Stimulated activated CD8-positive, alpha-beta memory T cell treated with anti-CD3 and anti-CD28 coated beads, Interleukin-4, amount 100 ng/mL, for 4 hours (primary cell): ENCODE results near the gene TCEAL9.
"Not testable (repeated sequence)": the region's sequence is repeated elsewhere in the genome, so short reads cannot be mapped to it uniquely, and the experiment has no call there.

ENCODE experiments used
- DNase-seq, 2 donors: peaks; one replicate each; pipeline ENCODE4 v3.0.0-alpha.2; 2020; ENCODE audit warnings: low read depth in 2 of 2, low spot score in 1 of 2

TCEAL9 gene, protein sequence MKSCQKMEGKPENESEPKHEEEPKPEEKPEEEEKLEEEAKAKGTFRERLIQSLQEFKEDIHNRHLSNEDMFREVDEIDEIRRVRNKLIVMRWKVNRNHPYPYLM

DNA sequence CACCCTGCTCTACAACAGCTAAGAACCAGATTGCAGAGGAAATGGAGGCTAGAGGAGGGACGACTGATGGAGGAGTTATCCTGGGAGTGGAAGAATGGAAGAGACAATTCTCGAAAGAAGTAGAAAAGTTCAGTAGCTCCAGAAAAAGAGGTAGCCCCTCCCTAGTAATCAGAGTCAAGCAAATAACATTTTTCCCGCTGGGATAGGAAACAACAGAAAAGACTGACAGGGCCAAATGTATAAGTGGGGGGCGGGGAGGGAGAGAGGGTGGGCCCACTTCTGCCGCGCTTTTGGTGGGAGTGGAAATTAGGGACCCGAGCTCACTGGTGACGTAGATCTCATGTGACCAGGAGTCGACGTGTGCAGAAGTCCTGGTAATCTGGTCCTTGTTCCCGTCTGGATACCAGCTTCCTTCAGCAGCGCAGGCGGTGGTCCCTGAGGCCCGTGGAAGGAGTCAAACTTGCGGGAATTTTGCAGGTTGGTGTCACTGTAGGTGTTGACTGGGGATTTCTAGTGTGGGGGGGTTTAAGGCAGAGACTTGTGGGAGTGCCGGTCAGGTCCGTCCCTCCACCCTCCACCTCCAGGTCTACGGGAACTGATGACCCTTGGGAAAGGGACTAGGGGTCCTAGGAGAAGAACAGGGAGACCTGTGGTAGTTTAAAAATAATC, at the start of gene TCEAL9:
TCEAL9 (plus strand) TSS at position 377 of the 669 bp plus-strand sequence. CDS start 1,179 bp downstream, outside the sequence.
- no peak for DNase-seq

- DNase-seq = no peak
Observed at GRCh38 chrX:103309860-103310554, 46.3 kb upstream of the TCEAL9 start.

DNA sequence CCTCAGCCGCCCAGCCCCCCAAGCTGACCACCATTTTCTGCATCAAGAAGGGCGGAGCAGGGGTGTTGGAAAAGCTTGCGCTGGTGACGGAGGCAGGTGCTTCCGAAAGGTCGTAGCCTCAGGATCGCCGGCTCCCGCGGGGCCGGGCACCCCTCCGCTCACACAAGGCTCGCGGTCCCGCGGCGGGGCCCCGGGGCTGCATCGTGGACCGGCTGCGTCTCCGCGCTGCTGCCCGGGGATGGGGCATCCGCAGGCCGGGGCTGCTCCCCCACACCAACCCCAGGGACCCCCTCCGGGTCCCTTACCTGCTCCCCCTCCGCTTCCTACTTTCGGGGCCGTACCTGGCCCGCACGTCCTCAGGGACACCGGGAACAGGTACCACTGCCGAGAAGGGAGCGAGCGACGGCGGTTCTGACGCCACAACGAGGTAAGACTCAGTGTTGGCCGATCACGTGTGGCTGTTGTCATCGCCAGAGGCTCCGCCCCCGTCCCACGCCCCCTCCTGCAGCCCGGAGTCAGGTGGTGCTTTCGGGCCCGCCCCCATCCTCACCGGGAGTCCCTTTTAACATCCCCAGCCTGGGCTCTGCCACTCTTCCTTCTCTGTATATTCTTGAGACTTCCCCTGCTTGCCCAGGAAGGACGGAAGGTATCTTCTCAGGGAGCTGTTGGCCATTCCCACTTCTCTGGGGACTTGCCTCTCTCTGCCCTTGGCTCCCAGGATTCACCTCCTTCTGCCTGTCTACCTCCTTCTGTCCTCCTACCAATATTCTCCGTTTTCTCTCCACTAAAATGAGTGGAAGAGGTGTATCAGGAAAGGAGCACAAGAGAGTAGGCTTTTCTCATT, 45.5 kb upstream of the TCEAL9 start, which contains the start of gene BEX2:
BEX2 (minus strand) TSS at position 436 of the 844 bp plus-strand sequence. CDS start 1,014 bp downstream, outside the sequence.
- peak; percentile 67 to 70 for DNase-seq

DNA sequence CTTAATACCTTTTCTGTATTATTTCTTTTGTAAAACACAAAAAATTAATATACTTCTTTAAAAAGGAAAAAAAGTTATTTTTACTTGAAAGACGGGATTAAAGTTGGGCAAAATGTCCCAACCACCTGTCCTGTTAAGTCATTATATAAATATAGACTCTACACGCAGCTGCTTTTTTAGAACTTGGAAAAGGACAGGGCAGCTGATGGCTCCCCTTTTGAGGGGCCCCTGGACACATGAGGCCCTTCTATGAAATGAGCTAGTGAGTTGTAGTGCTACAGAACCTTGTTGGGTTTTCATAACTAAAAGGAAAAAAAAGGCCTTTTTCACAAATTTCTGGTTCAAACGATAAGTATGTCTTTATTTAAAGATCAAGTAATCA, 44.9 kb upstream of the TCEAL9 start:
- no peak for DNase-seq

- DNase-seq = no peak
Observed at GRCh38 chrX:103329991-103330390, 26.3 kb upstream of the TCEAL9 start, which contains the start of gene TCEAL7. Gene TCEAL7, plus strand, starts transcription at chrX:103330239. Its CDS starts 1,165 bp downstream, at chrX:103331404.

GRCh38 chrX:103330681-103331288, 25.5 kb upstream of the TCEAL9 start:
- no peak for DNase-seq

DNA sequence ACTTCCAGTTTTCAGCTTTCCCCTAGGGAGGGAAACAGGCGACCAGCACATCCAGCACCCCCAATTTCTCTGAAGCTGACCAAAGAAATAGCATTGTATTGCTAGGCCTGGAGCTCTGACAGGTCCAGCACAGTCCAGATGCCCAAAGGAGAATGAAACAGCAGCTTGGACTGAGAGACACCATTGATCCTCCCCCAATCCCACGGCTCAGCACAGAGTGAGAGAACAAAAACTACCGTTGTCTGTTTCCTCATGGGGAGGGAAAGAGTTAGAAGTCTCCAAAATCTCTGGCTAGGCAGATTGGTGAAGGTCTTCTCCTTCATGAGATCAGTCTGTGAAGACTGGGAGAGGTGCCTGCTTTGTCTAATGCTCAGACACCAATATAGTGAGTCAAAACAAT, 17.6 kb upstream of the TCEAL9 start:
- no peak for DNase-seq

DNA sequence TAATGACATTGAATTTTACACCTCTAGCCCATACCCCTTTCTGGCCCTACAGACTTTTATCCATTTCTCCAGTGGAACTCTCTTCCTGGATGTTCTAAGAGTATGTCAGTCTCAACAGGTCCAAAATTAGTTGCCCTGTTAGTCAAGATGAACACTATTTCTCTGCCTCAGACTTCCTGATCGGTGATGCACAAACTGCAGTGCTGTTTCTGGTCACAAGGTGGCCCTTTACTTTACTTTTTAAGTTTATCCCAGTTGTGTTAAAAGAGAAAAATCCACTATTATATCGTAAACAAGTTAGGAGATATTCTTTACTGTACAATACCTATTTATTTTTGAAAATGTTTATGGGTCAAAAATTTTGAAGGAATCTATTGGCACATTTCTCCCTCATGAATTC, 13.2 kb upstream of the TCEAL9 start:
- no peak for DNase-seq

DNA sequence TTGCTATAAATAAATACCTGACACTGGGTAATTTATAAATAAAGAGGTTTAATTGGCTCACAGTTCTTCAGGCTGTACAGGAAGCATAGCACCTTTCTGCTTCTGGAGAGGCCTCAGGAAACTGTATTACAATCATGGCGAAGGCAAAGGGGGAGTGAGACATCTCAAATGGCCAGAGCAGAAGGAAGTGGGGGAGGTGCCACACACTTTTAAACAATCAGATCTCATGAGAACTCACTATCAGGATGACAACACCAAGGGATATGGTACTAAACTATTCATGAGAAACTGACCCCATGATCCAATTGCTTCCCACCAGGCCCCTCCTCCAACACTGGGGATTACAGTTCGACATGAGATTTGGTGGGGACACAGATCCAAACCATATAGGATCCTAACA, 11.7 kb upstream of the TCEAL9 start:
- no peak for DNase-seq

GRCh38 chrX:103347682-103348397, 8.5 kb upstream of the TCEAL9 start:
- DNase-seq = no peak

DNA sequence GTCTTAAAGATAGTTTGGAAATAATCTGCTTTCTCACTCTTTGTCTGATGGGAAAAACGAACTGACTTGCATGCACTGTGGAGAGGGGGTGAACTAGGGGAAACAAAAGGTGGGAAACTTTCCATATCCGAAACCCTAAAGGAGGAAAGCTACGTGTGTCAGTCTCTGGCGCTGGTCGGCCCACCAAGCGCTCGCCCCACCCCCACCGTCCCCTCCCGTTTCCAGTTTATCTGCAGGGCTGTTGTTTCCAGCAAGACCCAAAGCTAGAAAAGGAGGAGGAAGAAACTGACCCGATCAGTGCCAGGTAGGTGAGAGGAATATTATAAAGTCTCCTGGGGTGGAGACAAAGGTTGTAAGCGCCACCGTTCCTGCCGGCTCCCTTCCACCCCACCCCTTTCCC, 552 bp downstream of the TCEAL9 start:
- no peak for DNase-seq

DNA sequence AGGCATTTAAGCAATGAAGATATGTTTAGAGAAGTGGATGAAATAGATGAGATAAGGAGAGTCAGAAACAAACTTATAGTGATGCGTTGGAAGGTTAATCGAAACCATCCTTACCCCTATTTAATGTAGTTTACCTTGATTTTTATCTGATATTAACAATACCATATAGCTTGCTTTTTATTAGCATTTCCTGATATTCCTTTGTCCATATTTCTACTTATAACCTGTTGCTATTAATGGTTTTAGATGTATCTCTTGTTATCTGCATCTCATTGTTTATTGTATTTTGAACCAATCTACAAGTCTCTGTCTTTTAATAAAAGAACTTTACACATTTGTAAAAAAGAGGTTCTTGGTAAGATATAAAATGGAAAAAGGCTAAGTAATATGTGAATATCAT, 1.6 kb downstream of the TCEAL9 start:
- no peak for DNase-seq

GRCh38 chrX:103359605-103360004, 3.3 kb downstream of the TCEAL9 start:
- not testable (repeated sequence) for DNase-seq

GRCh38 chrX:103360092-103360491, 3.8 kb downstream of the TCEAL9 start:
- DNase-seq = no peak

DNA sequence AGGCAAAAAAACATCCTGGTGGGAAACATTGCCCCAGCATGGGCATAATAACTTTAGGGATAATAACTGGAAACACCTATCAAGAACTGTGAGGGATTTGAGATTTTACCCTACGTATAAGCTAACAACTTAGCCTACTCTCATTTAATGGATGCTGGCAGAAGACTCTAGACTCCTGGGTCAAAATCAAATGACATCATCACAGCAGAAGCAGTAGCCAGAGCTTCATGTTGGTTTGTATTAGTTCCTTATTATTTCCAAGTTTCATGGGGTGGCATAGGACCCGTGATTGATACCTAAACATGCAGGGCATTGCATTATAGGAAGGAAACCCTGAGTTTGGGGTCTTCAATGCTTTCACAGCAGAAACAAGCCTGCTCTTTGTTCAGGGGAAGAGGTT, 4.6 kb downstream of the TCEAL9 start:
- DNase-seq = no peak

GRCh38 chrX:103361798-103362197, 5.5 kb downstream of the TCEAL9 start:
- no peak for DNase-seq

- DNase-seq = no peak
Observed at GRCh38 chrX:103362474-103362873, 6.2 kb downstream of the TCEAL9 start.

DNA sequence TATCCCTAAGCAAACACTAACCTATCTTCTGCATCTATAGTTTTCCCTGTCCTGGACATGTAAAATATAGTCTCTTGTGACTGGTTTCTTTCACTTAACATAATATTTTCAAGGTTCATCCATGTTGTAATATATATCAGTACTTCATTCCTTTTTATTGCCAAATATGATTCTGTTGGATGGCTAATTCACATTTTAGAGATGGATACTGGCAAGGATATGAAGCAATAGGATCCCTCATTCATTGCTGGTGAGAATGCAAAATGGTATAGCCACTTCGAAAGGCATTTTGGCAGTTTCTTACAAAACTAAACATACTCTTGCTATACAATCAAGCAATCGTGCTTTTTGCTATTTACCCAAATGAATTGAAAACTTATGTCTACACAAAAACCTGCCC, 6.7 kb downstream of the TCEAL9 start:
- DNase-seq = no peak

- no peak for DNase-seq
Observed at GRCh38 chrX:103367502-103367901, 11.2 kb downstream of the TCEAL9 start.

- no peak for DNase-seq
Observed at GRCh38 chrX:103369479-103369878, 13.2 kb downstream of the TCEAL9 start.
